ENCODE data around the gene ZMYM5. TPM values are rescaled to one million over a fixed set of nuclear protein-coding genes. Genes with fewer than 3 reads are reported as not detected.
"Not testable (repeated sequence)": the region's sequence is repeated elsewhere in the genome, so short reads cannot be mapped to it uniquely, and the experiment has no call there.

Gene ZMYM5
- total RNA-seq, 6 experiments from 2014 or later, result 6.8 to 9.3 (median 8.6) TPM

DNA sequence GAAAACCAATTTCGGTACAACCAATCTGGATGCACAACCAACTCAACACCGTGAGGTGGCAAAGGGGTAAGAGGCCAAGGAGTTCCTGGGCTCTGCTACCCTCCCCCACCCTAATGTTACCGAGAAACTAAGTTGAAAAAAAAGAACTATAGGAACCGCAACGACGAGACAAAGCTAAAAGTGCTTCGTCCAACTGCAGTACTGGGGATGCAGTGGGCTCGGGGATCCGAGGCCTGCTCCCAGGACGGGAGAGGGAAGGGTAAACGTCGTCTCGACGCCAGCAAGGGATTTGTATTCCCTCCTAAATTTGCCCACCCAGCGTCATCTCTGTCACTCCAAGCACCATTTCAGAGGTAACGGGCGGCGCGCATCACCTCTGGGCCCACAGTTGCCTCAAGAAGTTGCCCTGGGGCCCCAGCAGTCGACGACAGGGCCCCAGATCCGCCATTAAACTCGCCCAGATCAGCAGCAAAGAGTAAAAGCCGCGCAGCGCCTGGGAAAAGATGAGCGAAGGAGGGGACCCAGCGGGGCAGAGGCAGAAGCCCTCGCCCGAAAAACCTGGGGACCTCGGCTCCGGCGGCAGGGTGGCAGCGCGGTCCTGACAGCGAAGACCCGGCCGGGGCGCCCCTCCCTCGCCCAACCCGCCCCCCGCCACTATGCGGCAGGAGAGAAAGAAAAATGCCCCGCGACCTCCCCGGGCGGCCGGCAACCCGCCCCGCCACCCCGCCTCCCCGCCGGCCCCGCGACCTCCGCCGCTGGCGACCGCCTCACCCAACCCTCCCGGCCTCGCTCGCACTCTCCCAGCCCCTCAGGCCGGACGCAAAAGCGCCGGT lies 752 bp downstream of the ZMYM5 start:
- Mint-ChIP-seq H3K27ac (peak overlapping the region; percentile 94), H3K4me3 (peak overlapping the region; percentile 89), H3K4me1 (ENCODE audit: low read depth) (peaks cover 24% of the 10 kb centered on the region), H3K27me3 (ENCODE audit: insufficient read depth) (no peaks in the 10 kb centered on the region; the same call in none of the 2 replicates), H3K36me3 (ENCODE audit: low read depth) (peaks cover 13% of the 10 kb centered on the region), H3K9me3 (no peaks in the 10 kb centered on the region)
- TF ChIP-seq, protein P1, sequence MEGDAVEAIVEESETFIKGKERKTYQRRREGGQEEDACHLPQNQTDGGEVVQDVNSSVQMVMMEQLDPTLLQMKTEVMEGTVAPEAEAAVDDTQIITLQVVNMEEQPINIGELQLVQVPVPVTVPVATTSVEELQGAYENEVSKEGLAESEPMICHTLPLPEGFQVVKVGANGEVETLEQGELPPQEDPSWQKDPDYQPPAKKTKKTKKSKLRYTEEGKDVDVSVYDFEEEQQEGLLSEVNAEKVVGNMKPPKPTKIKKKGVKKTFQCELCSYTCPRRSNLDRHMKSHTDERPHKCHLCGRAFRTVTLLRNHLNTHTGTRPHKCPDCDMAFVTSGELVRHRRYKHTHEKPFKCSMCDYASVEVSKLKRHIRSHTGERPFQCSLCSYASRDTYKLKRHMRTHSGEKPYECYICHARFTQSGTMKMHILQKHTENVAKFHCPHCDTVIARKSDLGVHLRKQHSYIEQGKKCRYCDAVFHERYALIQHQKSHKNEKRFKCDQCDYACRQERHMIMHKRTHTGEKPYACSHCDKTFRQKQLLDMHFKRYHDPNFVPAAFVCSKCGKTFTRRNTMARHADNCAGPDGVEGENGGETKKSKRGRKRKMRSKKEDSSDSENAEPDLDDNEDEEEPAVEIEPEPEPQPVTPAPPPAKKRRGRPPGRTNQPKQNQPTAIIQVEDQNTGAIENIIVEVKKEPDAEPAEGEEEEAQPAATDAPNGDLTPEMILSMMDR (IDR thresholded peaks at IDR 0.05), result no peak
- DNase-seq, result peak; percentile 3

DNA sequence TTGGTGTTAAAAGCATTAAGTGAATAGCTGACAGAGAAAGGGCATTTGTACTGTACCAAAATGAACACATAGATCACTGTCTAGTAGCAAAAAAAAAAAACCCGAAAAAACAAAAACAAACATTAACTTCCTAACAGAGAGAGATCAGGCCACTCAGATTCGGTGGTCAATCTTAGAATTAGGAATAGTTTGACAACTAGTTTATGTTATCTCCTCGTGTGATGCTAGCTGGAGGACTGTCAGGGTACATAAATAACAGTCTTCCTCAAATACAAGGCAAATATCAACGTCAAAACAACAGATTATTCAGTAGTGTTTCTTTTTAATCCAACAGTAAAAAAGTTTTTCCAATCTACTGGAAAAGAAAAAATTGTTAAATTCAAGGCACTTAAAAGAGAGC lies 1.7 kb downstream of the ZMYM5 start:
- Mint-ChIP-seq H3K9me3 (no peaks in the 10 kb centered on the region; the same call in 1 of the 2 replicates), H3K4me1 (ENCODE audit: low read depth) (peaks cover 24% of the 10 kb centered on the region), H3K36me3 (ENCODE audit: low read depth) (peaks cover 20% of the 10 kb centered on the region), H3K27ac (peak overlapping the region; percentile 94), H3K4me3 (peak overlapping the region; percentile 89), H3K27me3 (ENCODE audit: insufficient read depth) (no peaks in the 10 kb centered on the region; the same call in none of the 2 replicates)
- TF ChIP-seq, protein P1 (IDR thresholded peaks at IDR 0.05), result no peak
- DNase-seq, result no peak

- Mint-ChIP-seq H3K4me3 (peak overlapping the region; percentile 89), H3K4me1 (ENCODE audit: low read depth) (peaks cover 24% of the 10 kb centered on the region), H3K27ac (peak overlapping the region; percentile 94), H3K9me3 (no peaks in the 10 kb centered on the region; the same call in 1 of the 2 replicates), H3K36me3 (ENCODE audit: low read depth) (peaks cover 20% of the 10 kb centered on the region), H3K27me3 (ENCODE audit: insufficient read depth) (no peaks in the 10 kb centered on the region; the same call in none of the 2 replicates)
- DNase-seq, result peak; percentile 73
- TF ChIP-seq, protein P1 (IDR thresholded peaks at IDR 0.05), result no peak
These were observed 2.4 kb downstream of the ZMYM5 start for GRCh38 chr13:19860884-19861655.

- Mint-ChIP-seq H3K4me1 (ENCODE audit: low read depth) (peaks cover 28% of the 10 kb centered on the region), H3K36me3 (ENCODE audit: low read depth) (peaks cover 15% of the 10 kb centered on the region)
- not testable (repeated sequence) for H3K27ac Mint-ChIP-seq; H3K9me3 Mint-ChIP-seq; H3K27me3 Mint-ChIP-seq (ENCODE audit: insufficient read depth); DNase-seq; H3K4me3 Mint-ChIP-seq
These were observed 5.8 kb downstream of the ZMYM5 start for GRCh38 chr13:19857637-19858036.

DNA sequence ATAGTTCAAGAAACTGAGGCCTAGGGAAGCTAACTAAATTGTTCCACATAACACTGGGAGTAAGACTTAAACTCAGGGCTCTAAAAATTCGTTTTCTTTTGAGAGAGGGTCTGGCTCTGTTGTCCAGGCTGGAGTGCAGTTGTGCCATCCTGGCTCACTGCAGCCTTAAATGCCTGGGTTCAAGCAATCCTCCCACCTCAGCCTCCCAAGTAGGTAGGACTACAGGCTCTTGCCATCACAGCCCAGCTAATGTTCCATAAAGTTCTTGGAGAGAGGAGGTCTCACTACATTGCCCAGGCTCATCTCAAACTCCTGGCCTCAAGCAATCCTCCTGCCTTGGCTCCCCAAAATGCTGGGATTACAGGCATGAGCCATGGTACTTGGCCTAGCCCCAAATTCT lies 10.7 kb downstream of the ZMYM5 start:
- H3K4me1 Mint-ChIP-seq (ENCODE audit: low read depth), result peaks cover 10% of the 10 kb centered on the region
- TF ChIP-seq, protein P1 (IDR thresholded peaks at IDR 0.05), result no peak

More for the DNA sequence above, 10.7 kb downstream of the ZMYM5 start:
- peaks cover 17% of the 10 kb centered on the region for H3K36me3 Mint-ChIP-seq (ENCODE audit: low read depth)
- no peaks in the 10 kb centered on the region; the same call in 1 of the 2 replicates for H3K27me3 Mint-ChIP-seq (ENCODE audit: insufficient read depth)
- H3K4me3 Mint-ChIP-seq, result no peak overlapping the region
- H3K27ac Mint-ChIP-seq, result 0 out of 2 replicates have a peak overlapping the region, but pooled peaks have one; percentile 6
- DNase-seq, result no peak
- H3K9me3 Mint-ChIP-seq, result no peaks in the 10 kb centered on the region; the same call in 1 of the 2 replicates

Data from HFFc6 (cell line).